Ovary (tissue), 3 donors: ENCODE results near the gene RRP1B.

Experiments
- POLR2A ChIP-seq: fragments of 450-650 bp; IDR thresholded peaks from one replicate; pipeline ENCODE4 v1.6.1; 2017; ENCODE audit warnings: antibody characterized with exemption, mild to moderate bottlenecking, moderate library complexity
- TF ChIP-seq, protein P1 (sequence below), 3 donors: fragments of 450-650 bp in 2 of 3; fragments of 200-600 bp in 1 of 3; IDR thresholded peaks; one replicate each; pipeline versions ENCODE4 v1.5.1 to v1.8.0; 2016 to 2022; ENCODE audit warnings: antibody characterized with exemption in 3 of 3, mild to moderate bottlenecking in 1 of 3
- donor health status: DM: no; HTN: no; CAD: no.

DNA sequence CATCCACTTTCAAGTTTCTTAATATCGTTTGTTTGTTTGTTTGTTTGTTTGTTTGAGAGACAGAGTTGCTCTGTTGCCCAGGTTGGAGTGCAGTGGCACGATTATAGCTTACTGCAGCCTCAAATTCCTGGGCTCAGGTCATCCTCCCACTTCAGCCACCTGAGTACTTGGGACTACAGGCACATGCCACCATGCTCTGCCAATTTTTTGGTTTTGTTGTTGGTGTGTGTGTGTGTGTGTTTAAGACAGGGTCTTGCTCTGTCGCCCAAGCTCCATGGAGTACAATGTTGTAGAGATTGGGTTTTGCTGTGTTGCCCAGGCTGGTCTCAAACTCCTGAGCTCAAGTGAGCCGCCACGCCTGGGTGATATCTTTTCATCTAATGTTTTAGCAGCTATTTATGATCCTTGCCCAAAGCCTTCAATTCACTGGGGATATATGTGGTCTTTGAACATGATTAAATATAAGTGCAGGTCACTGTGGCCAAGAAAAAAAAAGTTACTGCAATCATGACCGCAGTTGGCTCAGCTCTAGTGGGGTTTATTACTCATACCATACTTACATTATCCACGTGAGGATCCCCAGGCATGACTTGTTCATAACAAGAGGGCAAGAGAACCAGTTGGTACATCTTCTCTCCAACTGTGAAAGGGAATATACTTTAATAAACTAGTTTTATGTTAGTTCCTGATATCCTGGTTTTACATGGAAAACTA lies 8.0 kb downstream of the RRP1B start:
- TF ChIP-seq, protein P1, sequence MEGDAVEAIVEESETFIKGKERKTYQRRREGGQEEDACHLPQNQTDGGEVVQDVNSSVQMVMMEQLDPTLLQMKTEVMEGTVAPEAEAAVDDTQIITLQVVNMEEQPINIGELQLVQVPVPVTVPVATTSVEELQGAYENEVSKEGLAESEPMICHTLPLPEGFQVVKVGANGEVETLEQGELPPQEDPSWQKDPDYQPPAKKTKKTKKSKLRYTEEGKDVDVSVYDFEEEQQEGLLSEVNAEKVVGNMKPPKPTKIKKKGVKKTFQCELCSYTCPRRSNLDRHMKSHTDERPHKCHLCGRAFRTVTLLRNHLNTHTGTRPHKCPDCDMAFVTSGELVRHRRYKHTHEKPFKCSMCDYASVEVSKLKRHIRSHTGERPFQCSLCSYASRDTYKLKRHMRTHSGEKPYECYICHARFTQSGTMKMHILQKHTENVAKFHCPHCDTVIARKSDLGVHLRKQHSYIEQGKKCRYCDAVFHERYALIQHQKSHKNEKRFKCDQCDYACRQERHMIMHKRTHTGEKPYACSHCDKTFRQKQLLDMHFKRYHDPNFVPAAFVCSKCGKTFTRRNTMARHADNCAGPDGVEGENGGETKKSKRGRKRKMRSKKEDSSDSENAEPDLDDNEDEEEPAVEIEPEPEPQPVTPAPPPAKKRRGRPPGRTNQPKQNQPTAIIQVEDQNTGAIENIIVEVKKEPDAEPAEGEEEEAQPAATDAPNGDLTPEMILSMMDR (IDR thresholded peaks at IDR 0.05), result no peak
- TF ChIP-seq POLR2A, result no peak
